ENCODE results near the gene DENND4B.

DENND4B gene

DNA sequence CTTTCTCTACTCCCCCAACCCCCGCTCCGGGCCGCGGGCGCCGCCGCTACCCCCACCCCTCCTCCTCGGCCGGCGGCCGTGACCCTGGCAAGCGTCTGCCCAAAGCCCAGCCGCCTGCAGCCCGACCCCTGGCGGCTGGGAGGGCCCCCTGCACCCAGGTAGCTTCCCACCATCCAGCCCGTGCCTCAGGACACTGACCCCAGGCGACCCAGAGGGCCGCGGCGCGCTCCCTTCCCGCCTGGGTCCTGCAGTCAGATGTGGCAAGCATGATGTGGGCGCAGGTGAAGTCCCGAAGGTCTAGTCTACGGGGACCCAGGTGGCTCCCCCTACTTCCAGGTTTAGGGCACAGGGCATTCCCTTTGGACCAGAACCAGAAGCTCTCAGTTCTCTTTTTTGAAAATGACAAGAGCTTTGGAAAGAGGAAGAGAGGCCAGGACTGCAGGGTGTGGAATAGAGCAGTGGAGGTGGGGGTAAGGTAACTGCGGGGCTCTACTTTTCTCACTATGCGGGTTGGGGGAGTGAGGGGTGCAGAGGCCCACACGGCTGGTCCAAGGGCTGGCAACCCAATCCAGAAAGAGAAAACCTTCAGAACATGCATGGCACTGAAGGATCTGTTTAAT, at the start of gene DENND4B:
Gene DENND4B (minus strand): TSS at position 97 of the 620 bp plus-strand sequence. CDS start 2,344 bp downstream, outside the sequence.
- peak within 1 kb of the TSS; percentile 66 to 82 (median 75) for H3K4me3 ChIP-seq (ENCODE audit: low read depth in 1 of 5, low read length in 5 of 5)
- peaks cover 10 to 64% (median 57%) of the 10 kb centered on the region in 5 donors for H3K36me3 ChIP-seq (ENCODE audit: control insufficient read depth in 5 of 5, insufficient read depth in 5 of 5, low read length in 5 of 5)
- peak within 1 kb of the TSS; percentile 72 to 91 (median 88) for H3K9ac ChIP-seq (ENCODE audit: low read length in 5 of 5)
- no peaks in the 10 kb centered on the region for H3K27me3 ChIP-seq (ENCODE audit: control insufficient read depth in 5 of 5, insufficient read depth in 4 of 5, low read length in 5 of 5)
- peaks cover 0 to 48% (median 40%) of the 10 kb centered on the region in 5 donors for H3K4me1 ChIP-seq (ENCODE audit: control insufficient read depth in 5 of 5, insufficient read depth in 5 of 5, low read length in 5 of 5)
- no peaks in the 10 kb centered on the region for H3K9me3 ChIP-seq (ENCODE audit: control insufficient read depth in 5 of 5, low read length in 5 of 5)
- H3K27ac ChIP-seq (ENCODE audit: low read depth, low read length) = peak within 1 kb of the TSS; percentile 84

DNA sequence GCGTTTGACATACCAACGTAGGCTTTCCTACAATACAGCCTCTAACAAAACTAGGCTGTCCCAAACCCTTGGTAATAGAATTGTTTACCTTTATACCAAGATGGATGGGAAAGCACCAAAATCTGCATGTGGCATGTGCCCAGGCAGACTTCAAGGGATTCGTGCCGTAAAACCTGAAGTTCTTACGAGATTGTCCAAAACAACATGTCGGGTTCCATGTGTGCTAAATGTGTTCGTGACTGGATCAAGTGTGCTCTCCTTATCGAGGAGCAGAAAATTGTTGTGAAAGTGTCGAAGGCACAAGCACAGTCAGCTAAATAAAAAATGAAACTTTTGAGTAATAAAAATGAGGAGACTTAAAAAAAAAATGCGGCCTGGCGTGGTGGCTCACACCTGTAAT, 49.1 kb upstream of the DENND4B start:
- peaks cover 11 to 39% (median 24%) of the 10 kb centered on the region in 5 donors for H3K36me3 ChIP-seq (ENCODE audit: control insufficient read depth in 5 of 5, insufficient read depth in 5 of 5, low read length in 5 of 5)

DNA sequence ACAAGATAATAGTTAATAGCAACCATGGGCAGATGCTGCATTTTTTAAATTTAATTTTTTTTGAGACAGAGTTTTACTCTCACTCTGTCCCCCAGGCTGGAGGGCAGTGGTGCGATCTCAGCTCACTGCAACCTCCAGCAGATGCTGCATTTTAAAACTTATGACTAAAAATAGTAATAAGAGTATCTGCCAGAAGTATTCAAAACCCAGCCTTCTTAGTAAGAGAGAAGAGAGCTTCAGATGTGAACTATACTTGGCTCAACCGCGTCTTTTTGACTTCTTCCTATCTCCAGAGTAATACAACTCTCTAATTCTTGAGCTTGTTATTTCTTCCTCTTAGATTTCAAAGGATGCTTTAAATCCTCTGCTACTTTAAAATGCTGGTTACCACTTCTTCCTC, 48.7 kb upstream of the DENND4B start:
- Histone ChIP-seq H3K27ac (ENCODE audit: low read depth, low read length) (no peak overlapping the region), H3K9ac (ENCODE audit: low read length in 5 of 5) (no peak overlapping the region), H3K27me3 (ENCODE audit: control insufficient read depth in 5 of 5, insufficient read depth in 4 of 5, low read length in 5 of 5) (no peaks in the 10 kb centered on the region), H3K36me3 (ENCODE audit: control insufficient read depth in 5 of 5, insufficient read depth in 5 of 5, low read length in 5 of 5) (peaks cover 11 to 39% (median 24%) of the 10 kb centered on the region in 5 donors), H3K9me3 (ENCODE audit: control insufficient read depth in 5 of 5, low read length in 5 of 5) (no peaks in the 10 kb centered on the region), H3K4me1 (ENCODE audit: control insufficient read depth in 5 of 5, insufficient read depth in 5 of 5, low read length in 5 of 5) (peaks cover 2 to 22% (median 20%) of the 10 kb centered on the region in 5 donors), H3K4me3 (ENCODE audit: low read depth in 1 of 5, low read length in 5 of 5) (no peak overlapping the region)

More for the DNA sequence above, 49.1 kb upstream of the DENND4B start:
- no peak overlapping the region for H3K9ac ChIP-seq (ENCODE audit: low read length in 5 of 5)
- no peaks in the 10 kb centered on the region for H3K9me3 ChIP-seq (ENCODE audit: control insufficient read depth in 5 of 5, low read length in 5 of 5)
- peaks cover 2 to 21% (median 19%) of the 10 kb centered on the region in 5 donors for H3K4me1 ChIP-seq (ENCODE audit: control insufficient read depth in 5 of 5, insufficient read depth in 5 of 5, low read length in 5 of 5)
- no peaks in the 10 kb centered on the region for H3K27me3 ChIP-seq (ENCODE audit: control insufficient read depth in 5 of 5, insufficient read depth in 4 of 5, low read length in 5 of 5)
- no peak overlapping the region for H3K4me3 ChIP-seq (ENCODE audit: low read depth in 1 of 5, low read length in 5 of 5)
- no peak overlapping the region for H3K27ac ChIP-seq (ENCODE audit: low read depth, low read length)

DNA sequence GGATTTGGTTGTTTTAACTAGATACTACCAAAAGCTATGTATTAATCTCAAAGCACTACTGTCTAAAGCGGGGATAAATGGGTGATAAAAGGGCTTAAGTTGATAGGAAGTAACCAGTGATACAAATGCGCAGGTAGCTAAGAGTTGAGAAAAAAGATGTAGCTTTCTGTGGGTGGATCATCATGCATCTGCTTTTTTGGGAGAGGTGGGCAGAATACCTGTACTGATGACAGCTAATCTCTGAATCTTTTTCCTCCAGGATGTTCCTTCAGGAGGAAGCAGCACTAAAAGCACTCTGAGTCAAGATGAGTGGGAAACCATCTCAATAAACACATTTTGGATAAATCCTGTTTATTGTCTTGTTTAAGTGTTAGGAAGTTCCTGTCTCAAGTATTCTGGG, 45.3 kb upstream of the DENND4B start:
- Histone ChIP-seq H3K9ac (ENCODE audit: low read length in 5 of 5) (peak overlapping the region in 4 of 5 donors; percentile 93 to 99 (median 96)), H3K9me3 (ENCODE audit: control insufficient read depth in 5 of 5, low read length in 5 of 5) (no peaks in the 10 kb centered on the region), H3K36me3 (ENCODE audit: control insufficient read depth in 5 of 5, insufficient read depth in 5 of 5, low read length in 5 of 5) (peaks cover 11 to 39% (median 24%) of the 10 kb centered on the region in 5 donors), H3K27me3 (ENCODE audit: control insufficient read depth in 5 of 5, insufficient read depth in 4 of 5, low read length in 5 of 5) (no peaks in the 10 kb centered on the region), H3K4me3 (ENCODE audit: low read depth in 1 of 5, low read length in 5 of 5) (peak overlapping the region; percentile 95 to 100 (median 99)), H3K27ac (ENCODE audit: low read depth, low read length) (peak overlapping the region; percentile 95), H3K4me1 (ENCODE audit: control insufficient read depth in 5 of 5, insufficient read depth in 5 of 5, low read length in 5 of 5) (peaks cover 3 to 24% (median 23%) of the 10 kb centered on the region in 5 donors)

DNA sequence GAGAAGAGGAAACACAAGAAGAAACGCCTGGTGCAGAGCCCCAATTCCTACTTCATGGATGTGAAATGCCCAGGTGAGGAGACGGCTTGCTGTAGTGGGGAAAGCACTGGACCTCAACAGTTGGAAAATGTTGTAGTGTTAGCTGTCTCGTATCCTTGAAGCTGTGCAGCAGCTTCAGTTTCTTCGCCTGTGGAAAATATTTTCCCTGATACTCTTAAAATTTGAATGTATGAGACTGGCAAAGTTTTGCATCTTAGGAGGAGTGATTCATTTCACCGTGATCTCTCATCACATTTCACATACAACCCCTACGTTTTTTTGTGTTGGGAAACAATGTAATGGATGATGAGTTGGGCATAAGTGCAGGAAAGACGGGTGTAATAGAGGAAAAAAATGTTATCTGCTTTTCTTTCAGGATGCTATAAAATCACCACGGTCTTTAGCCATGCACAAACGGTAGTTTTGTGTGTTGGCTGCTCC, 44.7 kb upstream of the DENND4B start:
- peak overlapping the region; percentile 95 for H3K27ac ChIP-seq (ENCODE audit: low read depth, low read length)
- H3K36me3 ChIP-seq (ENCODE audit: control insufficient read depth in 5 of 5, insufficient read depth in 5 of 5, low read length in 5 of 5) = peaks cover 11 to 38% (median 24%) of the 10 kb centered on the region in 5 donors
- no peaks in the 10 kb centered on the region for H3K27me3 ChIP-seq (ENCODE audit: control insufficient read depth in 5 of 5, insufficient read depth in 4 of 5, low read length in 5 of 5)
- H3K9me3 ChIP-seq (ENCODE audit: control insufficient read depth in 5 of 5, low read length in 5 of 5) = no peaks in the 10 kb centered on the region
- H3K4me3 ChIP-seq (ENCODE audit: low read depth in 1 of 5, low read length in 5 of 5) = peak overlapping the region; percentile 95 to 100 (median 99)
- H3K4me1 ChIP-seq (ENCODE audit: control insufficient read depth in 5 of 5, insufficient read depth in 5 of 5, low read length in 5 of 5) = peaks cover 3 to 30% (median 27%) of the 10 kb centered on the region in 5 donors
- H3K9ac ChIP-seq (ENCODE audit: low read length in 5 of 5) = peak overlapping the region; percentile 91 to 99 (median 95)

DNA sequence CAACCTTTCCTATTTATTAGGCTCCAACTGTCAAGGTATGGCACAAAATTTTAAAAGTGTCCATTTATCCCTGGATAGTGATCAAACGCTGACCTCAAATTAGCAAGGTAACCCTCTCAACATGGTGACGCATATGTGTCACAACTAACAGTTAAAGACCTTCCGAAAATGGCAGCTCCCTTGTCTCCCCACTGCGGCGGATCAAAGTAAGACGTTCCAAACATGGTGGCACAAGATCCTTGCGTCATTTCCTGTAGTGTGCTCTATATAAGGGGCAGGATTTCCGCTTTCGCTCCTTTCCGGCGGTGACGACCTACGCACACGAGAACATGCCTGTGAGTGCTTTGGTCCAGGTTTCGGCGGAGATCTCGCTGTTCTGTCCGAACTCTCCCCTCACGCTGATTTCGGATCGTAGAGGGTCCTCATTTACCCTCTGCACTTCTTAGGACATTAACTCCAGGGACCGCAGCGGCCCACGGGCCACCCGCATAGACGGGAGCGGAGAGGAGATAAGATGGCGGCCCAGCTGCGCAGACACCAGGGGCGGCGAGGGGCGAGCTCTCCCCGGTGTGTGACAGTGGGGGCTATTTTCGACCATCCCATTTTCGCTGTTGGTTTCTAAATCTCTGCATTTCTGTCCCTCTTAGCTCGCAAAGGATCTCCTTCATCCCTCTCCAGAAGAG, 44.1 kb upstream of the DENND4B start, which contains the start of gene RPS27:
Gene RPS27 (plus strand): TSS at position 295 of the 683 bp plus-strand sequence. CDS start 35 bp downstream, at position 330.
- Histone ChIP-seq H3K36me3 (ENCODE audit: control insufficient read depth in 5 of 5, insufficient read depth in 5 of 5, low read length in 5 of 5) (peaks cover 11 to 34% (median 23%) of the 10 kb centered on the region in 5 donors), H3K9ac (ENCODE audit: low read length in 5 of 5) (peak within 1 kb of the TSS; percentile 91 to 99 (median 95)), H3K27ac (ENCODE audit: low read depth, low read length) (peak within 1 kb of the TSS; percentile 95), H3K4me1 (ENCODE audit: control insufficient read depth in 5 of 5, insufficient read depth in 5 of 5, low read length in 5 of 5) (peaks cover 3 to 33% (median 30%) of the 10 kb centered on the region in 5 donors), H3K4me3 (ENCODE audit: low read depth in 1 of 5, low read length in 5 of 5) (peak within 1 kb of the TSS; percentile 95 to 100 (median 99)), H3K27me3 (ENCODE audit: control insufficient read depth in 5 of 5, insufficient read depth in 4 of 5, low read length in 5 of 5) (no peaks in the 10 kb centered on the region), H3K9me3 (ENCODE audit: control insufficient read depth in 5 of 5, low read length in 5 of 5) (no peaks in the 10 kb centered on the region)

DNA sequence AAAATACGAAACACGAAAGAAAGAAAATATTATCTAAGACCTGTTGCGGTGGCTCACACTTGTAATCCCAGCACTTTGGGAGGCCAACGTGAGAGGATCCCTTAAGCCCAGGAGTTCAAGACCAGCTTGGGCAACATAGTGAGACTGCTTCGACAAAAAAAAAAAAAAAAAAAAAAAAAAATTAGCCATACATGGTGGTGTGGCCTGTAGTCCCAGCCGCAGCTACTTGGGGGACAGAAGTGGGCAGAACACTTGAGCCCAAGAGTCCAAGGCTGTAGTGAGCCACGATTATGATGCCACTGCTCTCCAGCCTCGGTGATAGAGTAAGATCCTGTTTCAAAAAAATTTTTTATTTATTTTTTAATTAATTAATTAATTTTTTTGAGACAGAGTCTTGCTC, 41.1 kb upstream of the DENND4B start:
- H3K27me3 ChIP-seq (ENCODE audit: control insufficient read depth in 5 of 5, insufficient read depth in 4 of 5, low read length in 5 of 5) = no peaks in the 10 kb centered on the region
- H3K9ac ChIP-seq (ENCODE audit: low read length in 5 of 5) = no peak overlapping the region
- peaks cover 8 to 45% (median 40%) of the 10 kb centered on the region in 5 donors for H3K4me1 ChIP-seq (ENCODE audit: control insufficient read depth in 5 of 5, insufficient read depth in 5 of 5, low read length in 5 of 5)
- H3K4me3 ChIP-seq (ENCODE audit: low read depth in 1 of 5, low read length in 5 of 5) = no peak overlapping the region
- no peak overlapping the region for H3K27ac ChIP-seq (ENCODE audit: low read depth, low read length)
- H3K36me3 ChIP-seq (ENCODE audit: control insufficient read depth in 5 of 5, insufficient read depth in 5 of 5, low read length in 5 of 5) = peaks cover 7 to 15% (median 10%) of the 10 kb centered on the region in 5 donors
- no peaks in the 10 kb centered on the region for H3K9me3 ChIP-seq (ENCODE audit: control insufficient read depth in 5 of 5, low read length in 5 of 5)

DNA sequence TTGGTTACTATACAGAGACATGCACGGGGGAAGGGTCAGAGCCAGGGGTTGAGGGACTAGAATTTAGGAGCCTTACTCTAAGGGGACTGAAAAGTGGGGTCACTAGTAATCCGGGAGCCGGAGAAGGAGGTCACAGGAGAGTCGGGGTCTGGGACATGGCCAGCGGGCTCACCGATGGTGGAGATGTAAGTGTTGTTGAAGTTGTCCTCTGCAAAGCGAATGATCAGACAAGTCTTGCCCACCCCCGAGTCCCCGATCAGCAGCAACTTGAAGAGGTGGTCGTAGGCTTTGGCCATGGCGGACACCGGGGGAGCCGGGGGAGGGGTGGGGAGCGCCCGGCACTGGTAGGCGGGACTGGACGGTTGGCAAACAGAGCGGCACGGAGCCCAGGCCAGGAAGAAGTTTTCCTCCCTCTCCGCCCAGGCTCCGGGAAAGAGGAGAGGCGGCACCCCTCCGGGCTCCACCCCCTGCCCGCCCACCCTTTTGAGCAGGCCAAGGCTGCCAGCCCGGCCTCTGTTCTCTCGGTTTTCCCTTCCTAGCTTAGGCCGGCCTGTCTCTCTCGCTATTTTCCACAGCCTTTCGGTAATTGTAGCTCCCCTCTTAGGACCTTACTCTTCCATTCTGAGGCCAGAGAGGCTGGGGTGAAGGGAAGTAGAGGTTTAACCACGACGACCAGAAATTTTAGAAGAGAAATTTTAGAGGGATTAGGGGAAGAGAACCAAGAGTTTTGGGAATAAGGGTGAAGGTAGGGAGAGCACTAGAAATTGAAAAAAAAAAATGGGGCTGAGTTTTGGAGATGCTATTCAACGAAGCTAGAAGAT, 39.6 kb upstream of the DENND4B start, which contains the start of gene RAB13:
Gene RAB13 (minus strand): TSS at position 399 of the 821 bp plus-strand sequence. CDS start 103 bp downstream, at position 296.
- Histone ChIP-seq H3K9me3 (ENCODE audit: control insufficient read depth in 5 of 5, low read length in 5 of 5) (no peaks in the 10 kb centered on the region), H3K27me3 (ENCODE audit: control insufficient read depth in 5 of 5, insufficient read depth in 4 of 5, low read length in 5 of 5) (no peaks in the 10 kb centered on the region), H3K4me1 (ENCODE audit: control insufficient read depth in 5 of 5, insufficient read depth in 5 of 5, low read length in 5 of 5) (peaks cover 6 to 34% (median 27%) of the 10 kb centered on the region in 5 donors), H3K4me3 (ENCODE audit: low read depth in 1 of 5, low read length in 5 of 5) (peak within 1 kb of the TSS; percentile 74 to 93 (median 80)), H3K36me3 (ENCODE audit: control insufficient read depth in 5 of 5, insufficient read depth in 5 of 5, low read length in 5 of 5) (peaks cover 0 to 15% (median 9%) of the 10 kb centered on the region in 5 donors), H3K9ac (ENCODE audit: low read length in 5 of 5) (peak within 1 kb of the TSS; percentile 22 to 93 (median 90)), H3K27ac (ENCODE audit: low read depth, low read length) (peak within 1 kb of the TSS; percentile 91)

- Histone ChIP-seq H3K4me3 (ENCODE audit: low read depth in 1 of 5, low read length in 5 of 5) (peak overlapping the region; percentile 74 to 93 (median 80)), H3K9me3 (ENCODE audit: control insufficient read depth in 5 of 5, low read length in 5 of 5) (no peaks in the 10 kb centered on the region), H3K27ac (ENCODE audit: low read depth, low read length) (peak overlapping the region; percentile 91), H3K9ac (ENCODE audit: low read length in 5 of 5) (peak overlapping the region; percentile 21 to 93 (median 86)), H3K4me1 (ENCODE audit: control insufficient read depth in 5 of 5, insufficient read depth in 5 of 5, low read length in 5 of 5) (peaks cover 6 to 40% (median 24%) of the 10 kb centered on the region in 5 donors), H3K27me3 (ENCODE audit: control insufficient read depth in 5 of 5, insufficient read depth in 4 of 5, low read length in 5 of 5) (no peaks in the 10 kb centered on the region), H3K36me3 (ENCODE audit: control insufficient read depth in 5 of 5, insufficient read depth in 5 of 5, low read length in 5 of 5) (peaks cover 0 to 15% (median 10%) of the 10 kb centered on the region in 5 donors)
These were observed 38.9 kb upstream of the DENND4B start for GRCh38 chr1:153985341-153985912.
